Cortex of kidney (tissue), 1 donor: ENCODE measurements around the gene IFITM10.
"Not testable (repeated sequence)": the region's sequence is repeated elsewhere in the genome, so short reads cannot be mapped to it uniquely, and the experiment has no call there.

ENCODE experiments used
- DNase-seq: peaks from one replicate; lab custom pipeline; 2025; lab: John Stamatoyannopoulos, UW

Gene IFITM10

GRCh38 chr11:1777737-1778136, 27.3 kb upstream of the IFITM10 start:
- DNase-seq, result no peak

GRCh38 chr11:1776944-1777715, 26.7 kb upstream of the IFITM10 start:
- no peak for DNase-seq

GRCh38 chr11:1776331-1776851, 26.0 kb upstream of the IFITM10 start:
- no peak for DNase-seq

- DNase-seq, result no peak
Observed at GRCh38 chr11:1774886-1775285, 24.5 kb upstream of the IFITM10 start.

- DNase-seq, result no peak
Observed at GRCh38 chr11:1773994-1774550, 23.7 kb upstream of the IFITM10 start.

GRCh38 chr11:1773131-1773993, 23.0 kb upstream of the IFITM10 start:
- DNase-seq, result no peak

GRCh38 chr11:1772270-1773130, 22.1 kb upstream of the IFITM10 start:
- no peak for DNase-seq

GRCh38 chr11:1771700-1772099, 21.3 kb upstream of the IFITM10 start:
- no peak for DNase-seq

- DNase-seq, result no peak
Observed at GRCh38 chr11:1771273-1771672, 20.9 kb upstream of the IFITM10 start.

GRCh38 chr11:1770528-1770927, 20.1 kb upstream of the IFITM10 start:
- no peak for DNase-seq

- no peak for DNase-seq
Observed at GRCh38 chr11:1770061-1770460, 19.7 kb upstream of the IFITM10 start.

- DNase-seq, result not testable (repeated sequence)
Observed at GRCh38 chr11:1769304-1769936, 19.0 kb upstream of the IFITM10 start.

GRCh38 chr11:1768141-1768469, 17.7 kb upstream of the IFITM10 start:
- DNase-seq, result no peak

GRCh38 chr11:1767399-1768140, 17.2 kb upstream of the IFITM10 start:
- no peak for DNase-seq

- DNase-seq, result no peak
Observed at GRCh38 chr11:1766719-1767398, 16.5 kb upstream of the IFITM10 start.

- no peak for DNase-seq
Observed at GRCh38 chr11:1765871-1766718, 15.7 kb upstream of the IFITM10 start.

GRCh38 chr11:1763796-1764661, 13.6 kb upstream of the IFITM10 start, which contains the start of gene CTSD:
TSS of gene CTSD (minus strand) at chr11:1763927. CDS start at chr11:1763859, 68 bp downstream.
- DNase-seq, result no peak

GRCh38 chr11:1763336-1763795, 13.0 kb upstream of the IFITM10 start:
- no peak for DNase-seq
